ENCODE data around the gene PMF1.

DNA sequence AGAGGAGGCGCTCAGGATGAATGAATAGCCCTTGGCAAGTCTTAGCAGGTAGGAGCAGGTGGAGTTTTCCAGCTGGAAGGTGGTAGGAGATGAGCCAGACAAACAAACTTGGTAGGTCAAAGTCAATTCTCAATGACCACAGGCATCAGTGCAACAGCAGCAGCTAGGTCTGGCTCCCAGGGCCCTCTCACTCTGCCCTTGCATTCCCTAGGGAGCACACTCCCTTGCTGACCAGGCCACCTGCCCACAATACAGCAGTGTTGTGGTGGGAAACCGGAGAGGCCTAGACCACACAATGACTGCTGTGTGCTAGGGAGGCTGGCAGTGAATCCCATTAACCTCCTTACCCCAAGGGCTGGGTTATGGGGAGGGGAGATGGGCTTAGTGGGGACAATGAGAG is 48.1 kb downstream of the PMF1 start:
- TF ChIP-seq, protein P1, sequence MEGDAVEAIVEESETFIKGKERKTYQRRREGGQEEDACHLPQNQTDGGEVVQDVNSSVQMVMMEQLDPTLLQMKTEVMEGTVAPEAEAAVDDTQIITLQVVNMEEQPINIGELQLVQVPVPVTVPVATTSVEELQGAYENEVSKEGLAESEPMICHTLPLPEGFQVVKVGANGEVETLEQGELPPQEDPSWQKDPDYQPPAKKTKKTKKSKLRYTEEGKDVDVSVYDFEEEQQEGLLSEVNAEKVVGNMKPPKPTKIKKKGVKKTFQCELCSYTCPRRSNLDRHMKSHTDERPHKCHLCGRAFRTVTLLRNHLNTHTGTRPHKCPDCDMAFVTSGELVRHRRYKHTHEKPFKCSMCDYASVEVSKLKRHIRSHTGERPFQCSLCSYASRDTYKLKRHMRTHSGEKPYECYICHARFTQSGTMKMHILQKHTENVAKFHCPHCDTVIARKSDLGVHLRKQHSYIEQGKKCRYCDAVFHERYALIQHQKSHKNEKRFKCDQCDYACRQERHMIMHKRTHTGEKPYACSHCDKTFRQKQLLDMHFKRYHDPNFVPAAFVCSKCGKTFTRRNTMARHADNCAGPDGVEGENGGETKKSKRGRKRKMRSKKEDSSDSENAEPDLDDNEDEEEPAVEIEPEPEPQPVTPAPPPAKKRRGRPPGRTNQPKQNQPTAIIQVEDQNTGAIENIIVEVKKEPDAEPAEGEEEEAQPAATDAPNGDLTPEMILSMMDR (IDR thresholded peaks at IDR 0.05): no peak
- TF ChIP-seq, protein P2, sequence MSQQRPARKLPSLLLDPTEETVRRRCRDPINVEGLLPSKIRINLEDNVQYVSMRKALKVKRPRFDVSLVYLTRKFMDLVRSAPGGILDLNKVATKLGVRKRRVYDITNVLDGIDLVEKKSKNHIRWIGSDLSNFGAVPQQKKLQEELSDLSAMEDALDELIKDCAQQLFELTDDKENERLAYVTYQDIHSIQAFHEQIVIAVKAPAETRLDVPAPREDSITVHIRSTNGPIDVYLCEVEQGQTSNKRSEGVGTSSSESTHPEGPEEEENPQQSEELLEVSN (IDR thresholded peaks at IDR 0.05; ENCODE audit: borderline replicate concordance, low read depth): no peak
- TF ChIP-seq RCOR1 (IDR thresholded peaks at IDR 0.05; ENCODE audit: low read depth, low read length): no peak
- no peak for TF ChIP-seq CEBPB (IDR thresholded peaks at IDR 0.05)
- no peak for TF ChIP-seq RAD21 (conservative IDR thresholded peaks at IDR 0.05 in 1 of 2, IDR thresholded peaks at IDR 0.05 in 1 of 2)

All from A549 (cell line).